Karpas-422 (cell line): ENCODE measurements around the gene GLS. TPM values are rescaled to one million over a fixed set of nuclear protein-coding genes. Genes with fewer than 3 reads are reported as not detected.
"Not testable (repeated sequence)": the region's sequence is repeated elsewhere in the genome, so short reads cannot be mapped to it uniquely, and the experiment has no call there.

Experiments used
- DNase-seq: peaks from one replicate; pipeline ENCODE4 v3.0.0-alpha.2; 2015
- H2AFZ ChIP-seq: fragments of 200-600 bp; sonication (generic); 2 replicates; pipeline ENCODE4 v1.6.1; 2014; ENCODE audit warnings: antibody characterized with exemption, low read length, mixed read lengths
- H3K27ac ChIP-seq: fragments of 200-600 bp; sonication (generic); 2 replicates; pipeline ENCODE4 v1.5.1; 2014; ENCODE audit warnings: mild to moderate bottlenecking, low read length, moderate library complexity
- H3K27me3 ChIP-seq: fragments of 200-600 bp; sonication (generic); 2 replicates; pipeline ENCODE4 v1.6.1; 2014; ENCODE audit warnings: low read length, mixed read lengths
- H3K36me3 ChIP-seq: fragments of 200-600 bp; sonication (generic); 2 replicates; pipeline ENCODE4 v1.6.1; 2014; ENCODE audit warnings: low read length, mixed read lengths; ENCODE audit not compliant: insufficient read depth
- H3K4me1 ChIP-seq: fragments of 200-600 bp; sonication (generic); 2 replicates; pipeline ENCODE4 v1.6.1; 2014; ENCODE audit warnings: mild to moderate bottlenecking, low read length, mixed read lengths
- H3K4me2 ChIP-seq: fragments of 200-600 bp; sonication (generic); 2 replicates; pipeline ENCODE4 v1.6.1; 2014; ENCODE audit warnings: low read length, low read depth, mild to moderate bottlenecking; ENCODE audit not compliant: poor library complexity, severe bottlenecking
- H3K4me3 ChIP-seq: fragments of 200-600 bp; sonication (generic); 2 replicates; pipeline ENCODE4 v1.5.1; 2014; ENCODE audit warnings: mild to moderate bottlenecking, antibody characterized with exemption, low read length, mixed read lengths
- H3K79me2 ChIP-seq: fragments of 200-600 bp; sonication (generic); 2 replicates; pipeline ENCODE4 v1.6.1; 2014; ENCODE audit warnings: mild to moderate bottlenecking, low read length, mixed read lengths
- H3K9ac ChIP-seq: fragments of 200-600 bp; sonication (generic); 2 replicates; pipeline ENCODE4 v1.6.0; 2014; ENCODE audit warnings: low read length
- H3K9me2 ChIP-seq: fragments of 200-600 bp; sonication (generic), shearing (Covaris generic); replicated peaks from 2 replicates; pipeline ENCODE4 v1.6.0; 2014; ENCODE audit warnings: mild to moderate bottlenecking, low read length, moderate library complexity; ENCODE audit not compliant: insufficient read depth
- H3K9me3 ChIP-seq: fragments of 300-700, 200-600 bp; sonication (generic); 2 replicates; pipeline ENCODE4 v1.6.1; 2014; ENCODE audit warnings: low read length, mixed read lengths
- H4K20me1 ChIP-seq: fragments of 200-600 bp; sonication (generic); 2 replicates; pipeline ENCODE4 v1.6.1; 2014; ENCODE audit warnings: mild to moderate bottlenecking, antibody characterized with exemption, low read length, low read depth; ENCODE audit not compliant: insufficient read depth
- total RNA-seq: library from RNA; depleted of rRNA; stranded (reverse); fragments of >200 nt; shearing (Covaris generic); gene quantifications from 2 replicates; pipeline ENCODE4 v1.2.3, GENCODE V29; 2014; ENCODE audit warnings: low replicate concordance

GLS gene
- total RNA-seq, 1 experiment from 2014 or later = 283 TPM

DNA sequence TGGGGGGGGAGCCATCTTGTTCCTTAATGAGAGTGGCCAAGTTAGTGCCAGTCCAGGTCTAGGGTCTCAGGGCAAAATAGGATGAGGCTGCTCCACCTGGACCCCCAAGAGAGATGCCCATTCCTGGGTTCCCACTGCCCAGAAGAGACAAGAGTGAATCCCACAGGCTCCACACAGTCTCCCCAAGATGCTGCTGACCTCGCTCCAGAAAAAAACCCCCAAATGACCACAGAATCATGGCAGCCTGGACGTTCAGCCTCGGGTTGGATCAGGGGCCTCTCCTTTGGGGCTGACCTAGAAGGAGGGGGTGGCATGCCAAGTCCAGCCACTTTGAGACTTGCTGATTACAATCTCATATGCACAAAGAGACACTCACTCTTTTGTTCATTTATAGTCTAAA, 108.3 kb downstream of the GLS start:
- Histone ChIP-seq H3K36me3 (peaks cover 26% of the 10 kb centered on the region; the same call in 1 of the 2 replicates), H3K9ac (no peak overlapping the region), H3K9me3 (no peaks in the 10 kb centered on the region), H3K9me2 (no peaks in the 10 kb centered on the region), H4K20me1 (no peaks in the 10 kb centered on the region), H3K79me2 (no peaks in the 10 kb centered on the region), H2AFZ (no peak overlapping the region), H3K4me1 (no peaks in the 10 kb centered on the region), H3K27ac (no peak overlapping the region), H3K27me3 (no peaks in the 10 kb centered on the region), H3K4me2 (no peak overlapping the region), H3K4me3 (no peak overlapping the region)
- no peak for DNase-seq

DNA sequence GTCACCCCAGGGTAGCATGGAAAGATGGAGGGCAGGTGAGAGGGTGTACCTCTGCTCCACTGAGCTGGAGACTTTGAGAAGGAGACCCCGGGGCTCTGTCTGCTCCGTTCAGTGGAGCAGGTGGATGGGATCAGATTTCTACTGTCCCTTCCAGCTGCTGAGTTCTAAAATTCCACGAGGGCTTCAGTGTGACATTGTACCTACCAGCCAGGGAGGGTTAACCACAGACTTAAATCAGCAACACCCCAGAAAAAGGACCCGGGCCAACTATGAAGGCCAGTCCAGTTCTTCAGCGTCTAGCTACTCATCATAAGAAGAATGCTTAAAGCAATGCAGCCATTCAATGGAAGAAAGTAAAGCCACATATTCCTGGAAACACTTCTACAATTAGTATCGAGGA, 109.5 kb downstream of the GLS start:
- H3K36me3 ChIP-seq = peaks cover 22% of the 10 kb centered on the region
- H3K4me2 ChIP-seq = no peak overlapping the region
- no peaks in the 10 kb centered on the region for H4K20me1 ChIP-seq
- H3K9me2 ChIP-seq = no peaks in the 10 kb centered on the region
- H3K9me3 ChIP-seq = no peaks in the 10 kb centered on the region
- H3K27ac ChIP-seq = no peak overlapping the region
- H3K9ac ChIP-seq = no peak overlapping the region
- DNase-seq = no peak
- H3K27me3 ChIP-seq = no peaks in the 10 kb centered on the region
- H3K4me1 ChIP-seq = no peaks in the 10 kb centered on the region
- no peak overlapping the region for H2AFZ ChIP-seq
- H3K79me2 ChIP-seq = no peaks in the 10 kb centered on the region
- no peak overlapping the region for H3K4me3 ChIP-seq

- Histone ChIP-seq H3K27ac (no peak overlapping the region), H3K27me3 (no peaks in the 10 kb centered on the region), H3K9me3 (no peaks in the 10 kb centered on the region), H3K9ac (no peak overlapping the region), H4K20me1 (no peaks in the 10 kb centered on the region), H3K9me2 (no peaks in the 10 kb centered on the region), H3K4me2 (no peak overlapping the region), H2AFZ (no peak overlapping the region), H3K79me2 (no peaks in the 10 kb centered on the region), H3K4me1 (no peaks in the 10 kb centered on the region), H3K4me3 (no peak overlapping the region), H3K36me3 (peaks cover 32% of the 10 kb centered on the region)
- no peak for DNase-seq
These were observed 112.6 kb downstream of the GLS start for GRCh38 chr2:190993292-190993643.

DNA sequence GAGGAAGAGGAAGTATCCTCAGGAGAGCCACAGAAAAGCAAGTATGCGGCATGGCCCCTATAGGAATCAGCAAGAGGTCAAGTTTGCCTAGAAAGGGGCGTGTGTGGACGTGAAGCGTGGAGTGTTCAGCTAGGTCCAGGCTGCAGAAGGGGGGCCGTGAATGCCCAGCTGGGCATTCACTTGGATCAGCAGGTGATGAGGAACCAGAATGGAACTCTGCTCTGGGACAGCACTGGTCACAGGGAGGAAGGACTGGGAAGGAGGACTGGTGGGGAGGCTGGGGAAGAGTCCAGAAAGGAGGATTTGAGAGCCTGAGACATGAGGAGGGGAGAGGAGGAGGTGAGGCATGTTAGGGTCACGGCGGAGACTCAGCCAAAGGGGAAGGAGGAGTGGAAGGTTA, 113.5 kb downstream of the GLS start:
- no peak overlapping the region for H3K4me2 ChIP-seq
- no peaks in the 10 kb centered on the region for H3K9me3 ChIP-seq
- H3K36me3 ChIP-seq = peaks cover 32% of the 10 kb centered on the region
- no peak overlapping the region for H2AFZ ChIP-seq
- no peak overlapping the region for H3K4me3 ChIP-seq
- no peaks in the 10 kb centered on the region for H3K4me1 ChIP-seq
- DNase-seq = no peak
- H4K20me1 ChIP-seq = no peaks in the 10 kb centered on the region
- H3K9ac ChIP-seq = no peak overlapping the region
- no peaks in the 10 kb centered on the region for H3K79me2 ChIP-seq
- H3K9me2 ChIP-seq = no peaks in the 10 kb centered on the region
- H3K27me3 ChIP-seq = no peaks in the 10 kb centered on the region
- no peak overlapping the region for H3K27ac ChIP-seq

DNA sequence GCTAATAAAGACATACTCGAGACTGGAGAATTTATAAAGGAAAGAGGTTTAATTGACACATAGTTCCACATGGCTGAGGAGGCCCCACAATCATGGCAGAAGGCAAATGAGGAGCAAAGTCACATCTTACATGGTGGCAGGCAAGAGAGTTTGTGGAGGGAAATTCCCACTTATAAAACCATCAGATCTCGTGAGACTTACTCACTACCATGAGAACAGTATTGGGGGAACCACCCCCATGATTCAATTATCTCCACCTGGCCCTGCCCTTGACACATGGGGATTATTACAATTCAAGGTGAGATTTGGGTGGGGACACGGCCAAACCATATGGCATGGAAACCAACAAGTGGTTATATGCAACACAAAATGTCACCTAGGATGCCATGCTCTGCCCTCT, 114.7 kb downstream of the GLS start:
- not testable (repeated sequence) for H3K27me3 ChIP-seq, H3K79me2 ChIP-seq, H3K4me3 ChIP-seq, H4K20me1 ChIP-seq, H3K9me3 ChIP-seq, H3K4me1 ChIP-seq, H2AFZ ChIP-seq, H3K4me2 ChIP-seq, DNase-seq, H3K9me2 ChIP-seq, H3K27ac ChIP-seq, H3K9ac ChIP-seq
- peaks cover 33% of the 10 kb centered on the region for H3K36me3 ChIP-seq

- H4K20me1 ChIP-seq = no peaks in the 10 kb centered on the region
- H3K9me3 ChIP-seq = no peaks in the 10 kb centered on the region
- DNase-seq = peak; percentile 74
These were observed 115.8 kb downstream of the GLS start for GRCh38 chr2:190996338-190996946.

GRCh38 chr2:190996947-190997346, 116.3 kb downstream of the GLS start:
- no peaks in the 10 kb centered on the region for H3K27me3 ChIP-seq

More at GRCh38 chr2:190996338-190996946, 115.8 kb downstream of the GLS start:
- no peak overlapping the region for H2AFZ ChIP-seq
- no peak overlapping the region for H3K9ac ChIP-seq
- no peaks in the 10 kb centered on the region for H3K79me2 ChIP-seq
- H3K36me3 ChIP-seq = peaks cover 39% of the 10 kb centered on the region
- H3K4me3 ChIP-seq = no peak overlapping the region
- H3K27me3 ChIP-seq = no peaks in the 10 kb centered on the region
- H3K9me2 ChIP-seq = no peaks in the 10 kb centered on the region
- no peaks in the 10 kb centered on the region for H3K4me1 ChIP-seq
- H3K4me2 ChIP-seq = no peak overlapping the region
- H3K27ac ChIP-seq = no peak overlapping the region

GRCh38 chr2:190997526-190998113, 117.0 kb downstream of the GLS start:
- Histone ChIP-seq H3K9ac (no peak overlapping the region), H3K27me3 (no peaks in the 10 kb centered on the region), H3K4me3 (no peak overlapping the region), H3K27ac (no peak overlapping the region), H3K4me2 (no peak overlapping the region), H3K9me2 (no peaks in the 10 kb centered on the region), H3K9me3 (no peaks in the 10 kb centered on the region), H4K20me1 (no peaks in the 10 kb centered on the region), H2AFZ (no peak overlapping the region), H3K4me1 (no peaks in the 10 kb centered on the region), H3K79me2 (no peaks in the 10 kb centered on the region), H3K36me3 (peaks cover 48% of the 10 kb centered on the region)
- no peak for DNase-seq

More at GRCh38 chr2:190996947-190997346, 116.3 kb downstream of the GLS start:
- Histone ChIP-seq H3K9me3 (no peaks in the 10 kb centered on the region), H3K4me2 (no peak overlapping the region), H3K4me1 (no peaks in the 10 kb centered on the region), H3K4me3 (no peak overlapping the region), H3K9me2 (no peaks in the 10 kb centered on the region), H3K27ac (no peak overlapping the region), H4K20me1 (no peaks in the 10 kb centered on the region), H3K9ac (no peak overlapping the region), H3K36me3 (peaks cover 41% of the 10 kb centered on the region), H2AFZ (no peak overlapping the region), H3K79me2 (no peaks in the 10 kb centered on the region)
- no peak for DNase-seq
